ENCODE results near the gene CHMP3.

GRCh38 chr2:86523491-86523890, 39.8 kb downstream of the CHMP3 start:
- no peak for TF ChIP-seq POLR2AphosphoS5 (IDR thresholded peaks at IDR 0.05; ENCODE audit: low read depth)
- no peak for TF ChIP-seq CTCF (IDR thresholded peaks at IDR 0.05; ENCODE audit: insufficient read depth, low read length)
- no peak for TF ChIP-seq REST (IDR thresholded peaks at IDR 0.05; ENCODE audit: insufficient replicate concordance, low read depth)
- no peak for TF ChIP-seq SPI1 (IDR thresholded peaks at IDR 0.05; ENCODE audit: borderline replicate concordance, low read depth)
- TF ChIP-seq GABPA (IDR thresholded peaks at IDR 0.05; ENCODE audit: low read depth) = no peak

Measured in HL-60 (cell line).